ENCODE data around the gene PJA1.

GRCh38 chrX:69116077-69116476 lies 49.2 kb downstream of the PJA1 start:
- TF ChIP-seq CTCF (IDR thresholded peaks at IDR 0.05 in 8 of 11, conservative IDR thresholded peaks at IDR 0.05 in 3 of 11) (no peak), POLR2A (IDR thresholded peaks at IDR 0.05) (no peak)
